Dedifferentiated amniotic fluid mesenchymal stem cell (primary cell): ENCODE results near the gene MPPED1.

Experiments
- DNase-seq: peaks from one replicate; pipeline ENCODE4 v3.0.0-alpha.2; 2016; ENCODE audit errors: extremely low spot score

Gene MPPED1

GRCh38 chr22:43447380-43447779, 35.6 kb downstream of the MPPED1 start:
- no peak for DNase-seq

- no peak for DNase-seq
Measured at GRCh38 chr22:43448048-43448447, 36.2 kb downstream of the MPPED1 start.

- no peak for DNase-seq
Measured at GRCh38 chr22:43449205-43449830, 37.5 kb downstream of the MPPED1 start.

- DNase-seq: no peak
Measured at GRCh38 chr22:43449831-43450225, 38.0 kb downstream of the MPPED1 start.

GRCh38 chr22:43451371-43452050, 39.7 kb downstream of the MPPED1 start:
- no peak for DNase-seq

GRCh38 chr22:43455846-43456245, 44.0 kb downstream of the MPPED1 start:
- no peak for DNase-seq

- no peak for DNase-seq
Measured at GRCh38 chr22:43457002-43457401, 45.2 kb downstream of the MPPED1 start.

GRCh38 chr22:43462701-43463100, 50.9 kb downstream of the MPPED1 start:
- DNase-seq: no peak

- no peak for DNase-seq
Measured at GRCh38 chr22:43464809-43465208, 53.0 kb downstream of the MPPED1 start.

- DNase-seq: no peak
Measured at GRCh38 chr22:43465291-43466015, 53.6 kb downstream of the MPPED1 start.

- DNase-seq: no peak
Measured at GRCh38 chr22:43466710-43467109, 54.9 kb downstream of the MPPED1 start.

- no peak for DNase-seq
Measured at GRCh38 chr22:43467216-43467940, 55.6 kb downstream of the MPPED1 start.

GRCh38 chr22:43470253-43470652, 58.4 kb downstream of the MPPED1 start:
- no peak for DNase-seq

- DNase-seq: no peak
Measured at GRCh38 chr22:43470941-43471585, 59.2 kb downstream of the MPPED1 start.

- DNase-seq: no peak
Measured at GRCh38 chr22:43471606-43472135, 59.9 kb downstream of the MPPED1 start.

- DNase-seq: no peak
Measured at GRCh38 chr22:43473031-43473430, 61.2 kb downstream of the MPPED1 start.

- no peak for DNase-seq
Measured at GRCh38 chr22:43473441-43473840, 61.6 kb downstream of the MPPED1 start.

- no peak for DNase-seq
Measured at GRCh38 chr22:43474161-43475101, 62.6 kb downstream of the MPPED1 start.

- no peak for DNase-seq
Measured at GRCh38 chr22:43475549-43476076, 63.8 kb downstream of the MPPED1 start.

GRCh38 chr22:43476341-43476740, 64.5 kb downstream of the MPPED1 start:
- DNase-seq: no peak
